GM18526 (cell line): ENCODE data around the gene WSCD2.

Experiments used
- POLR2A ChIP-seq: IDR thresholded peaks from 3 replicates; pipeline ENCODE4 v1.6.1; 2011; ENCODE audit not compliant: insufficient read length; ENCODE audit errors: extremely low read depth

The WSCD2 gene

GRCh38 chr12:108296945-108297344 lies 167.9 kb downstream of the WSCD2 start:
- TF ChIP-seq POLR2A: no peak

GRCh38 chr12:108297424-108297823 lies 168.3 kb downstream of the WSCD2 start:
- TF ChIP-seq POLR2A: no peak

- TF ChIP-seq POLR2A: no peak
These were observed 169.0 kb downstream of the WSCD2 start for GRCh38 chr12:108297895-108298760.

DNA sequence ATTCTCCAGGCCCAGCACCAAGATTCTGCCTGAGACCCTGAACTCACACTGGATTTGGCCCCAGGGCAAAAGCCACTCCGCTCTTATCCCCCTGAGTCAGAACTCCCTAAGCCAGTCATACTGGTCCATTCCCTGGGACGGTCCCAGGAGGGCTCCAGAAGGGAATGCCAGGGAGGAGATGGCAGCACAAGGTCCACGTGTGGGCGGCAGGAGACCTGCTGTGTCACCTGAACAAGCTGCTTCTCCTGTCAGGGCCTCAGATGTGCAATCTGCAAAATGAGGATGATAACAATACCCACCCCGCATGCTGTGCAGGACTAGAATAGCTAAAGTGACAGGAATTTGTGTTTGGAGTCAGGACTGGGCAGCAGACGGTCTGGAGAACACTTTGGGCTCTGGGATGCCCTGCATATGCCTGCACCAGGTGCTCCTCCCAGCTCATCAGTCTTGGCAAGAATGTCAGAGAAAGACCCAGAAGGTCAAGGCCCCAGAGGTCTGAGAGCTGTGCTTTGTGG lies 169.7 kb downstream of the WSCD2 start:
- no peak for TF ChIP-seq POLR2A

DNA sequence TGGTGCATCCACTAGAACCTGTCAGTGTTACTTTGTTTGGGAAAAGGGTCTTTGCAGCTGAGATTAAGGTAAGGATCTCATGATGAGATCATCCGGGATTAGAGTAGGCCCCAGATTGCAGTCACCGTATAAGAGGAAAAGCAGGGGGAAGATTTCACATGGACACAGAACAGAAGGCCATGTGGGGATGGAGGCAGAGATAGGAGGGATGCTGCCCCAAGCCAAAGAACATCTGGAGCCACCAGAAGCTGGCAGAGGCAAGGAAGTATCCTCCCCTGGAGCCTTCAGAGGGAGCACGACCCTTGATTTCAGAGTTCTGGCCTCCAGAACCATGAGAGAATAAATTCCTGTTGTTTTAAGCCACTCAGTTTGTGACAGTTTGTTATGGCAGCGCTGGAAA lies 170.4 kb downstream of the WSCD2 start:
- no peak for TF ChIP-seq POLR2A
